Hematopoietic multipotent progenitor cell treated with erythropoietin and hydrocortisone succinate and interleukin-3 and kit ligand, for 17 days (in vitro differentiated cells): ENCODE data around the gene SEC22B.
"Not testable (repeated sequence)": the region's sequence is repeated elsewhere in the genome, so short reads cannot be mapped to it uniquely, and the experiment has no call there.

Experiments used
- DNase-seq: peaks from one replicate; pipeline ENCODE4 v3.0.0-alpha.2; 2015; ENCODE audit warnings: low spot score

Gene SEC22B

DNA sequence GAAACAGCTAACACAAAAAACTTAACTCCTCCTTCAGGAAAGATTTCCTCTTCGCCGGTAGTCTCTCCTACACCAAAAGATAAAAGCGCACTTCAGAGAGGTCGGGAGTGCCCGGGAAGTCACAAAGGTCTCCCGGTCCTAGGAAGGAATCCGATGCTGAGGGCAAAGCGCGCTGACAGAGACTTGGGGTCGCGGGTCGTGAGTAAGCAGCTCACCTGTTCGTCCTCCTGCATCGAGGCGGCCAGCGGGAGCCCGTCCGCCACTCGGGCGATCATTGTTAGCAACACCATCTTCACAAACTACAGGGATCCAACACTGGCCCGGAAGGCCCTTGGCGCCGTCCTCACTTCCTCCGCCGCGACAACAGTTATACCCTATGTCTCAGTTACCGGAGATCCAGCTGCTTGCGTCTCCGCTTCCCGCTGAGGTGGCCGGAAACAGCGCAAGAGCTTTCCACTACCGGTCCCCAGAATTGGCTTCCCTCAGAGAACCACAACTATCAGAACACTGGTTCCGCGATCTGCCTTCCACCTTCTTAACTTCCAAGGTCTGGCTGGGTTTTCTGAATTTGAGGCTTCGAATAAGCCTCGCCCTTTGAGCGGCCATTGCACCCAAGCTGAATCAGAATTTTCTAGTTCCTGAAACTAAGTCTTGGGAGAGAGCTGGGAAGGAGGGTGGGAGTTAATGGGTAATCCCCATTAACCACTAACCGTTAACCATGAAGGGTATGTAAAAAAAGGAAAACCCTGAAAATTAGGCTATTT is at the start of gene SEC22B:
SEC22B (minus strand) TSS at position 429 of the 764 bp plus-strand sequence; CDS start at position 290, 139 bp downstream.
- DNase-seq = peak; percentile 87

DNA sequence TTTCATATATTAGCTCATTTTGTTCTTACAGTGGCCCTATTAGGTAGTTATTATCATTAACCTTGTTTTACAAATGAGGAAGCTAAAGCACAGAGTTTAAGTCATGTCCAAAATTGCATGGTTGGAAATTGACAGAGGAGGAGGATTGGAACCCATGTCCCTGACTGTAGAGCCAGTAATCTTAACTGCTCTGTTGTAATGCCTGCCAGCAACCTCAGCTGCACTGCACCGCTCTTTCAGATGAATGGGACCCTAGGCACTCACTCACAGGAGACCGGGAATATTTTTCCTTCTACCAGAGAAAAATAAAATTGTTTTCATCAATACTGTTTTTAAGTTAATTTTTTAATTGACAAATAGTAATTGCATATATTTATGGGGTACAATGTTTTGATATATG is 41.6 kb upstream of the SEC22B start:
- DNase-seq = not testable (repeated sequence)

DNA sequence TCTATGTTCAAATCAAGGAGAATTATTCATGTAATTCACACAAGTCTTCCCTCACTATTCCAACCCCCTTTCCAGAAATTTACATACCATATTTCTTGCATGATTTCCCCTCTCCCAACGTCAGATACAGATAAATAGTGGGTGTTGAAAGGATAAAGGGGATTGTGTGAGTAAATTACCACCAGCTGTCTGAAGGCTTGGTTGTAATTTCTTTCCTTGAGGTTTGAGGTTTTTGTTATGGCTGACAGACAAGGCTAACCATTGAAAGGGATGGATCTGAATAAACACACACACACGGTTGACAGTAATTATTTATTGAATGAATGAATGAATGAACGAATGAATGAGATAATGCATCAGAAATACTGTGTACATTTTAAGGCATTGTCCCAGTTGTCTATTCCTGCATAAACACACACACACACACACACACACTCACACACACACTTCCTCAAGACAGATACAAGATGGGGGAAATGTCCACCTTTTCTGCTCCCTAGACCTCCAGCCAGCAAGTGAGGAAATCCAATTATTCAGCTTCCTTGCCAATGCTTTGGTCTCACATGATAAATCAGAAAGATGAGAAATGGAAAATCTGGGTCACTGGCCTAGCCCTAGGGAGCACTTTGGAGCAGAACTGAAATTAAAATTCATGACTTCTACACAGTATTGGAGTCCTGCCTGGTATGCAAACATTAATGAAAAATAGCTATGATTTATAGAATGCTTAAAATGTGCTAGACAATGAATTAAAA is 41.0 kb upstream of the SEC22B start:
- not testable (repeated sequence) for DNase-seq

DNA sequence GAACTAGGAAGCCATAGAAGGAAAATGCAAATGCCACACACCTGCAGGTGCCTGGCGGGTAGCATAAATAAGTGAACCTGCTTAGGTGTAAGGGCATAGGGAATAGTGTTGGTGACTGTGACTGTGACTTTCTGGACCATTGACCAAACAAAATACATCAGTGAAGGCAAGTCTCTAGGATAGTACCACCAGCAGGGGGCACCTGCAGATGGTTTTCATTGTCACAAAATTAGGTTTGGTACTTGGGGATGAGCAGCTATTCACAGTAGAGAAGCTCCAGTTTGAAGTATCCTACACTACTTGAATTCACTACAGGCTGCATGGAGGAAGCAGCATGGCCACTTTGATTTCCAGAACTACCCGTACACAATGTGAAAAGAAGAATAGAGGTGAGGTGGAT is 37.3 kb upstream of the SEC22B start:
- DNase-seq = not testable (repeated sequence)

DNA sequence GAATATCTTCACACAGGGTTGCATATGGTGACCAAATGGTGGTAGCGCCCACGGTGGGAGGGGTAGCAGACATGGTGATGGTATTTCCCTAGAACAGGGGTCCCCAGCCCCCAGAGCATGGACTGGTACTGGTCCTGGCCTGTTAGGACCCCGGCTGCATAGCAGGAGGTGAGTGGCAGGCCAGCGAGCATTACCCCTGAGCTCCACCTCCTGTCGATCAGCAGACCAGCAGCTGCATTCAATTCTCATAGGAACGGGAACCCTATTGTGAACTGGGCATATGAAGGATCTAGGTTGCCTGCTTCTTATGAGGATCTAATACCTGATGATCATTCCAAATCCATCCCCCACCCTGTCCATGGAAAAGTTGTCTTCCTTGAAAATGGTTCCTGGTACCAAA is 34.4 kb upstream of the SEC22B start:
- DNase-seq = not testable (repeated sequence)

- DNase-seq = not testable (repeated sequence)
Observed at GRCh38 chr1:120196863-120197775, 20.8 kb upstream of the SEC22B start.

- not testable (repeated sequence) for DNase-seq
Observed at GRCh38 chr1:120188626-120189025, 12.3 kb upstream of the SEC22B start.

- not testable (repeated sequence) for DNase-seq
Observed at GRCh38 chr1:120182176-120182707, 5.9 kb upstream of the SEC22B start.

- DNase-seq = peak; percentile 12
Observed at GRCh38 chr1:120179811-120180690, 3.7 kb upstream of the SEC22B start.

GRCh38 chr1:120178799-120179756 is 2.8 kb upstream of the SEC22B start:
- DNase-seq = peak; percentile 33

DNA sequence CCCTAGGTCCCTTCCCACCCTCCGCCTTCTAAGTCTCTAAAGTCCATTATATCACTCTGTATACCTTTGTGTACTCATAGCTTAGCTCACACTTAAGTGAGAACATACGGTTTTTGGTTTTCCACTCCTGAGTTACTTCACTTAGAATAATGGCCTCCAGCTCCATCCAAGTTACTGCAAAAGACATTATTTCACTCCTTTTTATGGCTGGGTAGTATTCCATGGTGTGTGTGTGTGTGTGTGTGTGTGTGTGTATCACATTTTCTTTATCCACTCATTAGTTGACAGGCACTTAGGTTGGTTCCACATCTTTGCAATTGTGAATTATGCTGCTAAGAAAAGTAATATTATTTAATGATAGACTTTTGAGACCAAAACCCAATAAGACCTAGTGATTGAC is 1.7 kb upstream of the SEC22B start:
- DNase-seq = not testable (repeated sequence)

DNA sequence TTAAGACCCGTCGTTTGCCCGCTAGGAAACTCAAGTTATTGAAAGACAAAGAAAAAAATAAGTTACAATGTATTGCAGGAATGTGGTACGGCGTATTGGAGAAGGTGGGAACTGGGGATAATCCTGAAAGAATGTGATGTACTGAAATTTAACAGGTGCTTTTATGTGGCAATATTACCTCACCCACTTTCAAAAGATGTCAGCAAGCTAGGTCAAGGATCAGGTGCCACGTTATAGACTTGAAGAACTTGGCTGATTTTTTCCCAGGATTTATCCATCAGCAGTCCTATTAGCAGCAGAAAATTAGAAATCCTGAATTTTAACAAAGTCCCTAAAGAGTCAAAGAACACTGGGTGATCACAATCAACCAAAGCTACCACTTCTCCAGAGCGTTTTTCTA is 632 bp downstream of the SEC22B start:
- not testable (repeated sequence) for DNase-seq

DNA sequence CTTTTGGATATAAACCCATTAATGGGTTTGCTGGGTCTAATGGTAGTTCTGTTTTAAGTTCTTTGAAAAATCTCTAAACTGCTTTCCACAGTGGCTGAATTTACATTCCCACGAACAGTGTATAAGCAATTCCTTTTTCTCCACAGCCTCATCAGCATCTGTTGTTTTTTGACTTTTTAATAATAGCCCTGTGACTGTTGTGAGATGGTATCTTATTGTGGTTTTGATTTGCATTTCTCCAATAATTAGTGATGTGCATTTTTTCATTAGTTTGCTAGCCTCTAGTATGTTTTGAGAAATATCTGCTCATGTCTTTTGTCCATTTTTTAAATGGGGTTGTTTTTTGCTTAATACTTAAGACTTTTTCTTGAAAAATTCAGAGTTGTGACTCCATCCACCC is 11.6 kb downstream of the SEC22B start:
- DNase-seq = not testable (repeated sequence)

- not testable (repeated sequence) for DNase-seq
Observed at GRCh38 chr1:120162015-120162414, 14.3 kb downstream of the SEC22B start.

- not testable (repeated sequence) for DNase-seq
Observed at GRCh38 chr1:120158495-120158894, 17.8 kb downstream of the SEC22B start.

DNA sequence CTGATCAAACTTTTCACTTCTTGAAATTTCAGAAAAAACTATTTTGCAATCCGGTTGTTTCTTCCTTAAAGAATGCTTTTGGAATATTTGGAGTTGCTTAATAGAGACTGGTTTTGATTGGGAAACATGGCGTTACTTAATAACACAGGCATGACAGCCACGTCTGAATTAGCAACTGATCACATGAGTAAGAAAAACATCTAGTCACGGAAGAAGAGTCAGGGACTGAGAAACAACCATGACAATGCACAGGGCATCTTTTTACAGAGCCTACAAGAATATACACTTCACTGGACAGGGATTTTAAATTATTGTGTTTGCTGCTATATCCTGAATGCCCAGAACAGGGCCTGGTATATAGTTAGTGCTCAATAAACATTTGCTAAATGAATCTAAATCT is 18.2 kb downstream of the SEC22B start:
- DNase-seq = not testable (repeated sequence)

- not testable (repeated sequence) for DNase-seq
Observed at GRCh38 chr1:120150138-120150822, 26.0 kb downstream of the SEC22B start.

GRCh38 chr1:120149420-120150059 is 26.8 kb downstream of the SEC22B start:
- not testable (repeated sequence) for DNase-seq
